ENCODE results near the gene LAMB3. TPM values are rescaled to one million over a fixed set of nuclear protein-coding genes. Genes with fewer than 3 reads are reported as not detected.

Gene LAMB3
- total and polyA plus RNA-seq, 10 of the 15 experiments (the other 5 are each of a cell fraction or from before 2014, with no cell fraction given): 0.04 to 1.8 (median 0.10) TPM; not detected in 1

- TF ChIP-seq CUX1 (IDR thresholded peaks at IDR 0.05; ENCODE audit: insufficient replicate concordance, low read depth, low read length): no peak
- TF ChIP-seq MTA3 (IDR thresholded peaks at IDR 0.05; ENCODE audit: borderline replicate concordance, low read length): no peak
- no peak for TF ChIP-seq POLR2AphosphoS5 (IDR thresholded peaks at IDR 0.05; ENCODE audit: low read length)
These were observed 44.9 kb upstream of the LAMB3 start (continued) for GRCh38 chr1:209697126-209697525.

- no peaks in the 10 kb centered on the region for H3K79me2 ChIP-seq (ENCODE audit: control insufficient read depth, insufficient read depth, low read length)
- in situ Hi-C loops (cut with MboI) (loop anchor here (5.0 kb wide), 1 partner anchor 119 kb away; no protein-coding TSS in a partner anchor), intact Hi-C loops (cut with micrococcal nuclease; ENCODE audit: unreplicated experiment) (no loop called here)
- BruUV-seq (replicated peaks): no TSS peak
- no peaks in the 10 kb centered on the region for H3K9me3 ChIP-seq (replicated peaks; ENCODE audit: control insufficient read depth, insufficient read depth, low read length)
- no peak overlapping the region for H2AFZ ChIP-seq (ENCODE audit: control insufficient read depth, low read depth, low read length)
- H3K4me2 ChIP-seq (ENCODE audit: control insufficient read depth, insufficient read depth): no peak overlapping the region
- H3K9ac ChIP-seq (ENCODE audit: control insufficient read depth, insufficient read depth, low read length): no peak overlapping the region
- TF ChIP-seq ZNF207 (IDR thresholded peaks at IDR 0.05; ENCODE audit: borderline replicate concordance): no peak
- POLR2A ChIA-PET: interaction anchor here (1.5 kb wide), 1 partner anchor 39 kb away, joined by 3 read pairs; no protein-coding TSS in a partner anchor
- H3K36me3 ChIP-seq (ENCODE audit: control insufficient read depth in 2 of 2, insufficient read depth in 2 of 2, low read length in 1 of 2): no peaks in the 10 kb centered on the region
- no peak for DNase-seq (ENCODE audit: low read depth, low spot score)
- no peaks in the 10 kb centered on the region for H4K20me1 ChIP-seq (ENCODE audit: control insufficient read depth, insufficient read depth)
- FAIRE-seq: no peak
- no peaks in the 10 kb centered on the region for H3K4me1 ChIP-seq (ENCODE audit: control insufficient read depth, insufficient read depth, low read length)
- no peaks in the 10 kb centered on the region for H3K27me3 ChIP-seq (replicated peaks in 1 of 2; ENCODE audit: control insufficient read depth in 2 of 2, insufficient read depth in 2 of 2, low read length in 1 of 2)
- H3K4me3 ChIP-seq: no peak overlapping the region
- RAD21 ChIA-PET (ENCODE audit: unreplicated experiment): interaction anchor here (0.8 to 1.2 kb wide), 3 partner anchors 43 to 55 kb away, joined by 3 to 4 read pairs (median 4); no protein-coding TSS in a partner anchor
- CTCF ChIA-PET: interaction anchor here (1.0 to 1.9 kb wide), 9 partner anchors 43 to 130 kb away, joined by 3 to 8 read pairs (median 5); partner anchors contain the start of gene LAMB3
- H3K27ac ChIP-seq (ENCODE audit: control insufficient read depth, insufficient read depth): no peak overlapping the region
- no peak for ATAC-seq
- SMC1A ChIA-PET (ENCODE audit: uncharacterized antibody, unreplicated experiment): interaction anchor here (0.7 to 1.8 kb wide), 13 partner anchors 11 to 130 kb away, joined by 3 to 6 read pairs (median 3); partner anchors contain the start of gene LAMB3
These were observed 44.4 kb upstream of the LAMB3 start for GRCh38 chr1:209696673-209697072.
